OCI-M2 (cell line): Measurements from ENCODE around the gene GRIP2.

Source experiments
- DNase-seq: peaks from one replicate; lab custom pipeline; 2025; ENCODE audit not compliant: unreplicated experiment; lab: John Stamatoyannopoulos, UW

GRIP2 gene

GRCh38 chr3:14471690-14472089 lies 68.5 kb downstream of the GRIP2 start:
- DNase-seq = no peak

GRCh38 chr3:14471016-14471415 lies 69.1 kb downstream of the GRIP2 start:
- no peak for DNase-seq

GRCh38 chr3:14470461-14470860 lies 69.7 kb downstream of the GRIP2 start:
- no peak for DNase-seq

GRCh38 chr3:14468621-14468981 lies 71.5 kb downstream of the GRIP2 start:
- DNase-seq = no peak

GRCh38 chr3:14467814-14468620 lies 72.1 kb downstream of the GRIP2 start:
- DNase-seq = no peak

- no peak for DNase-seq
Observed at GRCh38 chr3:14466179-14466903, 73.8 kb downstream of the GRIP2 start.

- DNase-seq = no peak
Observed at GRCh38 chr3:14465425-14465824, 74.7 kb downstream of the GRIP2 start.

GRCh38 chr3:14464521-14464920 lies 75.6 kb downstream of the GRIP2 start:
- no peak for DNase-seq

GRCh38 chr3:14464141-14464465 lies 76.0 kb downstream of the GRIP2 start:
- DNase-seq = no peak

GRCh38 chr3:14463330-14464140 lies 76.6 kb downstream of the GRIP2 start:
- no peak for DNase-seq

- DNase-seq = no peak
Observed at GRCh38 chr3:14462738-14463137, 77.4 kb downstream of the GRIP2 start.

GRCh38 chr3:14461748-14462324 lies 78.3 kb downstream of the GRIP2 start:
- no peak for DNase-seq

GRCh38 chr3:14461006-14461747 lies 79.0 kb downstream of the GRIP2 start:
- no peak for DNase-seq

GRCh38 chr3:14460342-14461005 lies 79.7 kb downstream of the GRIP2 start:
- no peak for DNase-seq

- DNase-seq = no peak
Observed at GRCh38 chr3:14459787-14460186, 80.4 kb downstream of the GRIP2 start.

- no peak for DNase-seq
Observed at GRCh38 chr3:14459384-14459783, 80.8 kb downstream of the GRIP2 start.

GRCh38 chr3:14458434-14459275 lies 81.5 kb downstream of the GRIP2 start:
- DNase-seq = no peak

- no peak for DNase-seq
Observed at GRCh38 chr3:14457999-14458398, 82.1 kb downstream of the GRIP2 start.

- DNase-seq = no peak
Observed at GRCh38 chr3:14457481-14457880, 82.7 kb downstream of the GRIP2 start.
